ENCODE data around the gene BTBD9. TPM values are rescaled to one million over a fixed set of nuclear protein-coding genes. Genes with fewer than 3 reads are reported as not detected.

Gene BTBD9
- total and polyA plus RNA-seq, 9 of the 15 experiments (the other 6 are each of a cell fraction or from before 2014, with no cell fraction given), result 0.08 to 1.6 (median 0.58) TPM

DNA sequence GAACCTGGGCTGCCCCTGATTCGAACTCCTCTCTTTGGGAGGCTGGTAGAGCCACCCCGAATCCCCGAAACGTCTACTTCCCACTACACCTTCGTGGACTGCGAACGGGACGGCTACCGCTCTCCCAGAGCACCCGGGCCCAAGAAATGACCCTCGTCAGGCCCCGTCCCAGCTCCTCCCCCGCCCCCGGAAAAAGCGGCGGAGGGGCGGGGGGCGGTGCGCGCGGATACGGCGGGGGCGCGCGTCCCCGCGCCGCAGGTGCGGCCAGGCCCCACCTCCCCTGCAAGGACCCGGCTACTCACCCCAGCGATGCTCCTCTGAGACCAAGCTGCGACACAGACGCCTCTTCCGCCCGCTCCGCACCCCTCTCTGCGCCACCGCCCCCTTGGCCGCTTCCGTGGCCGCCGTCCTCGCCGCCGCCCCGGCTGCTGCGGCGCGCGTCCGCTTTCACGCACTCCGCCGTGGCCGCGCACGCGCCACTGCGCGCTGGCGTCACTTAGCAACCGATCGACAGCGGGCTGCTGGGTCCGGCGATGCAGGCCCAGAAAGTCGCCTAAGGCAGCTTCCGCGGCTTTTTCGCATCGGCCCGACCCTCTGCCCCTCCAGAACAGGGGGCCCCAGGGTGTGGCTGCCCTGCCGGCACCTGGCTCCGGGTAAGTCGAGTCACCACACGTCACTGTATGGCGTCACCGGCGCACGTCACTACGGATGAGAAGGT lies at the start of gene BTBD9 (continued):
- TF ChIP-seq, protein P1, sequence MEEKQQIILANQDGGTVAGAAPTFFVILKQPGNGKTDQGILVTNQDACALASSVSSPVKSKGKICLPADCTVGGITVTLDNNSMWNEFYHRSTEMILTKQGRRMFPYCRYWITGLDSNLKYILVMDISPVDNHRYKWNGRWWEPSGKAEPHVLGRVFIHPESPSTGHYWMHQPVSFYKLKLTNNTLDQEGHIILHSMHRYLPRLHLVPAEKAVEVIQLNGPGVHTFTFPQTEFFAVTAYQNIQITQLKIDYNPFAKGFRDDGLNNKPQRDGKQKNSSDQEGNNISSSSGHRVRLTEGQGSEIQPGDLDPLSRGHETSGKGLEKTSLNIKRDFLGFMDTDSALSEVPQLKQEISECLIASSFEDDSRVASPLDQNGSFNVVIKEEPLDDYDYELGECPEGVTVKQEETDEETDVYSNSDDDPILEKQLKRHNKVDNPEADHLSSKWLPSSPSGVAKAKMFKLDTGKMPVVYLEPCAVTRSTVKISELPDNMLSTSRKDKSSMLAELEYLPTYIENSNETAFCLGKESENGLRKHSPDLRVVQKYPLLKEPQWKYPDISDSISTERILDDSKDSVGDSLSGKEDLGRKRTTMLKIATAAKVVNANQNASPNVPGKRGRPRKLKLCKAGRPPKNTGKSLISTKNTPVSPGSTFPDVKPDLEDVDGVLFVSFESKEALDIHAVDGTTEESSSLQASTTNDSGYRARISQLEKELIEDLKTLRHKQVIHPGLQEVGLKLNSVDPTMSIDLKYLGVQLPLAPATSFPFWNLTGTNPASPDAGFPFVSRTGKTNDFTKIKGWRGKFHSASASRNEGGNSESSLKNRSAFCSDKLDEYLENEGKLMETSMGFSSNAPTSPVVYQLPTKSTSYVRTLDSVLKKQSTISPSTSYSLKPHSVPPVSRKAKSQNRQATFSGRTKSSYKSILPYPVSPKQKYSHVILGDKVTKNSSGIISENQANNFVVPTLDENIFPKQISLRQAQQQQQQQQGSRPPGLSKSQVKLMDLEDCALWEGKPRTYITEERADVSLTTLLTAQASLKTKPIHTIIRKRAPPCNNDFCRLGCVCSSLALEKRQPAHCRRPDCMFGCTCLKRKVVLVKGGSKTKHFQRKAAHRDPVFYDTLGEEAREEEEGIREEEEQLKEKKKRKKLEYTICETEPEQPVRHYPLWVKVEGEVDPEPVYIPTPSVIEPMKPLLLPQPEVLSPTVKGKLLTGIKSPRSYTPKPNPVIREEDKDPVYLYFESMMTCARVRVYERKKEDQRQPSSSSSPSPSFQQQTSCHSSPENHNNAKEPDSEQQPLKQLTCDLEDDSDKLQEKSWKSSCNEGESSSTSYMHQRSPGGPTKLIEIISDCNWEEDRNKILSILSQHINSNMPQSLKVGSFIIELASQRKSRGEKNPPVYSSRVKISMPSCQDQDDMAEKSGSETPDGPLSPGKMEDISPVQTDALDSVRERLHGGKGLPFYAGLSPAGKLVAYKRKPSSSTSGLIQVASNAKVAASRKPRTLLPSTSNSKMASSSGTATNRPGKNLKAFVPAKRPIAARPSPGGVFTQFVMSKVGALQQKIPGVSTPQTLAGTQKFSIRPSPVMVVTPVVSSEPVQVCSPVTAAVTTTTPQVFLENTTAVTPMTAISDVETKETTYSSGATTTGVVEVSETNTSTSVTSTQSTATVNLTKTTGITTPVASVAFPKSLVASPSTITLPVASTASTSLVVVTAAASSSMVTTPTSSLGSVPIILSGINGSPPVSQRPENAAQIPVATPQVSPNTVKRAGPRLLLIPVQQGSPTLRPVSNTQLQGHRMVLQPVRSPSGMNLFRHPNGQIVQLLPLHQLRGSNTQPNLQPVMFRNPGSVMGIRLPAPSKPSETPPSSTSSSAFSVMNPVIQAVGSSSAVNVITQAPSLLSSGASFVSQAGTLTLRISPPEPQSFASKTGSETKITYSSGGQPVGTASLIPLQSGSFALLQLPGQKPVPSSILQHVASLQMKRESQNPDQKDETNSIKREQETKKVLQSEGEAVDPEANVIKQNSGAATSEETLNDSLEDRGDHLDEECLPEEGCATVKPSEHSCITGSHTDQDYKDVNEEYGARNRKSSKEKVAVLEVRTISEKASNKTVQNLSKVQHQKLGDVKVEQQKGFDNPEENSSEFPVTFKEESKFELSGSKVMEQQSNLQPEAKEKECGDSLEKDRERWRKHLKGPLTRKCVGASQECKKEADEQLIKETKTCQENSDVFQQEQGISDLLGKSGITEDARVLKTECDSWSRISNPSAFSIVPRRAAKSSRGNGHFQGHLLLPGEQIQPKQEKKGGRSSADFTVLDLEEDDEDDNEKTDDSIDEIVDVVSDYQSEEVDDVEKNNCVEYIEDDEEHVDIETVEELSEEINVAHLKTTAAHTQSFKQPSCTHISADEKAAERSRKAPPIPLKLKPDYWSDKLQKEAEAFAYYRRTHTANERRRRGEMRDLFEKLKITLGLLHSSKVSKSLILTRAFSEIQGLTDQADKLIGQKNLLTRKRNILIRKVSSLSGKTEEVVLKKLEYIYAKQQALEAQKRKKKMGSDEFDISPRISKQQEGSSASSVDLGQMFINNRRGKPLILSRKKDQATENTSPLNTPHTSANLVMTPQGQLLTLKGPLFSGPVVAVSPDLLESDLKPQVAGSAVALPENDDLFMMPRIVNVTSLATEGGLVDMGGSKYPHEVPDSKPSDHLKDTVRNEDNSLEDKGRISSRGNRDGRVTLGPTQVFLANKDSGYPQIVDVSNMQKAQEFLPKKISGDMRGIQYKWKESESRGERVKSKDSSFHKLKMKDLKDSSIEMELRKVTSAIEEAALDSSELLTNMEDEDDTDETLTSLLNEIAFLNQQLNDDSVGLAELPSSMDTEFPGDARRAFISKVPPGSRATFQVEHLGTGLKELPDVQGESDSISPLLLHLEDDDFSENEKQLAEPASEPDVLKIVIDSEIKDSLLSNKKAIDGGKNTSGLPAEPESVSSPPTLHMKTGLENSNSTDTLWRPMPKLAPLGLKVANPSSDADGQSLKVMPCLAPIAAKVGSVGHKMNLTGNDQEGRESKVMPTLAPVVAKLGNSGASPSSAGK (IDR thresholded peaks at IDR 0.05), result no peak
- no peak for TF ChIP-seq SMAD1 (IDR thresholded peaks at IDR 0.05; ENCODE audit: low read depth, low read length, partially characterized antibody)
- no peak for TF ChIP-seq ZNF121 (CRISPR knock-in tag; conservative IDR thresholded peaks at IDR 0.05)
- TF ChIP-seq ZKSCAN1 (IDR thresholded peaks at IDR 0.05; ENCODE audit: low read depth, low read length), result no peak
- TF ChIP-seq, protein P2, sequence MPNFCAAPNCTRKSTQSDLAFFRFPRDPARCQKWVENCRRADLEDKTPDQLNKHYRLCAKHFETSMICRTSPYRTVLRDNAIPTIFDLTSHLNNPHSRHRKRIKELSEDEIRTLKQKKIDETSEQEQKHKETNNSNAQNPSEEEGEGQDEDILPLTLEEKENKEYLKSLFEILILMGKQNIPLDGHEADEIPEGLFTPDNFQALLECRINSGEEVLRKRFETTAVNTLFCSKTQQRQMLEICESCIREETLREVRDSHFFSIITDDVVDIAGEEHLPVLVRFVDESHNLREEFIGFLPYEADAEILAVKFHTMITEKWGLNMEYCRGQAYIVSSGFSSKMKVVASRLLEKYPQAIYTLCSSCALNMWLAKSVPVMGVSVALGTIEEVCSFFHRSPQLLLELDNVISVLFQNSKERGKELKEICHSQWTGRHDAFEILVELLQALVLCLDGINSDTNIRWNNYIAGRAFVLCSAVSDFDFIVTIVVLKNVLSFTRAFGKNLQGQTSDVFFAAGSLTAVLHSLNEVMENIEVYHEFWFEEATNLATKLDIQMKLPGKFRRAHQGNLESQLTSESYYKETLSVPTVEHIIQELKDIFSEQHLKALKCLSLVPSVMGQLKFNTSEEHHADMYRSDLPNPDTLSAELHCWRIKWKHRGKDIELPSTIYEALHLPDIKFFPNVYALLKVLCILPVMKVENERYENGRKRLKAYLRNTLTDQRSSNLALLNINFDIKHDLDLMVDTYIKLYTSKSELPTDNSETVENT (CRISPR knock-in tag; IDR thresholded peaks at IDR 0.05), result no peak
- TF ChIP-seq ZNF583 (CRISPR knock-in tag; IDR thresholded peaks at IDR 0.05), result 0 out of 2 replicates have a peak, but pooled peaks have one; percentile 55
- TF ChIP-seq ZKSCAN3 (CRISPR knock-in tag; IDR thresholded peaks at IDR 0.05), result no peak
- TF ChIP-seq MAFG (tag; conservative IDR thresholded peaks at IDR 0.05), result no peak
- no peak for TF ChIP-seq NEUROD1 (IDR thresholded peaks at IDR 0.05; ENCODE audit: borderline replicate concordance, low read depth, low read length, partially characterized antibody)
- TF ChIP-seq ZBTB1 (CRISPR knock-in tag; IDR thresholded peaks at IDR 0.05; ENCODE audit: borderline replicate concordance, low read depth), result peak; percentile 81; the same call in 1 of the 2 replicates
- TF ChIP-seq NBN (IDR thresholded peaks at IDR 0.05; ENCODE audit: low read depth), result peak; percentile 81
- no peak for TF ChIP-seq ZNF764 (CRISPR knock-in tag; IDR thresholded peaks at IDR 0.05; ENCODE audit: low read depth)
- TF ChIP-seq ZBTB17 (CRISPR knock-in tag; IDR thresholded peaks at IDR 0.05), result no peak; the same call in 1 of the 2 replicates
